Limb (tissue), 2 donors: ENCODE results near the gene EFNB2.

Experiments used
- DNase-seq, 2 donors: peaks; one replicate each; pipeline ENCODE4 v3.0.0-alpha.2; 2016; ENCODE audit errors: extremely low spot score in 2 of 2

The EFNB2 gene

GRCh38 chr13:106487129-106487528, 48.3 kb downstream of the EFNB2 start:
- no peak for DNase-seq

GRCh38 chr13:106486287-106486686, 49.2 kb downstream of the EFNB2 start:
- no peak for DNase-seq

- DNase-seq: no peak
Observed at GRCh38 chr13:106484537-106485193, 50.8 kb downstream of the EFNB2 start.

- no peak for DNase-seq
Observed at GRCh38 chr13:106484084-106484483, 51.4 kb downstream of the EFNB2 start.

- DNase-seq: no peak
Observed at GRCh38 chr13:106481919-106482318, 53.5 kb downstream of the EFNB2 start.

GRCh38 chr13:106480351-106480910, 55.0 kb downstream of the EFNB2 start:
- DNase-seq: no peak

- no peak for DNase-seq
Observed at GRCh38 chr13:106479929-106480328, 55.5 kb downstream of the EFNB2 start.

- DNase-seq: no peak
Observed at GRCh38 chr13:106478116-106478515, 57.3 kb downstream of the EFNB2 start.

GRCh38 chr13:106477303-106477702, 58.2 kb downstream of the EFNB2 start:
- no peak for DNase-seq

GRCh38 chr13:106475852-106476251, 59.6 kb downstream of the EFNB2 start:
- DNase-seq: no peak

GRCh38 chr13:106474912-106475311, 60.5 kb downstream of the EFNB2 start:
- no peak for DNase-seq

- DNase-seq: no peak
Observed at GRCh38 chr13:106473154-106473553, 62.3 kb downstream of the EFNB2 start.

- DNase-seq: no peak
Observed at GRCh38 chr13:106472621-106473020, 62.8 kb downstream of the EFNB2 start.

- DNase-seq: no peak
Observed at GRCh38 chr13:106471957-106472543, 63.4 kb downstream of the EFNB2 start.

- DNase-seq: no peak
Observed at GRCh38 chr13:106470576-106470975, 64.9 kb downstream of the EFNB2 start.

- DNase-seq: no peak
Observed at GRCh38 chr13:106468744-106469590, 66.5 kb downstream of the EFNB2 start.

- DNase-seq: no peak
Observed at GRCh38 chr13:106468207-106468606, 67.3 kb downstream of the EFNB2 start.

GRCh38 chr13:106467427-106468122, 67.9 kb downstream of the EFNB2 start:
- no peak for DNase-seq

- DNase-seq: no peak
Observed at GRCh38 chr13:106466691-106467426, 68.6 kb downstream of the EFNB2 start.

GRCh38 chr13:106464076-106464475, 71.4 kb downstream of the EFNB2 start:
- DNase-seq: no peak

- DNase-seq: no peak
Observed at GRCh38 chr13:106462710-106463109, 72.8 kb downstream of the EFNB2 start.
